IMR-90 (cell line): ENCODE measurements around the gene HIVEP1. TPM values are rescaled to one million over a fixed set of nuclear protein-coding genes. Genes with fewer than 3 reads are reported as not detected.

ENCODE experiments used
- ATAC-seq: fragments of 200-7000 bp; cut with Tn5 transposase; 2 replicates; pipeline ENCODE4 v1.9.1; 2020; ENCODE audit warnings: low read depth, mild to moderate bottlenecking, moderate library complexity
- BruUV-seq: library from RNA; stranded (reverse); fragments of 400-500 nt; replicated peaks from 2 replicates; lab custom pipeline; 2021; lab: Mats Ljungman, UMichigan
- CTCF ChIA-PET: fragments of 300-600 bp; formaldehyde crosslinking; extraction: SDS; loops from one replicate; lab custom pipeline; 2021; ENCODE audit warnings: antibody characterized with exemption; lab: Yijun Ruan, JAX
- POLR2A ChIA-PET: fragments of 300-600 bp; sonication (Branson Sonifier 250); formaldehyde crosslinking; loops from one replicate; lab custom pipeline; 2022; ENCODE audit warnings: antibody characterized with exemption; ENCODE audit not compliant: unreplicated experiment; lab: Charles Lee
- DNase-seq: peaks from one replicate; pipeline ENCODE4 v3.0.0; 2013
- H2AFZ ChIP-seq: replicated peaks from 2 replicates; pipeline ENCODE3; 2013; ENCODE audit warnings: low read length, mild to moderate bottlenecking; ENCODE audit not compliant: poor library complexity
- H2AK5ac ChIP-seq: 2 replicates; pipeline ENCODE4 v1.6.1; 2013; ENCODE audit warnings: low read depth, low read length, inconsistent platforms
- H2AK9ac ChIP-seq: replicated peaks from 2 replicates; pipeline ENCODE3; 2013; ENCODE audit warnings: mild to moderate bottlenecking, low read depth, low read length, moderate library complexity; ENCODE audit not compliant: poor library complexity
- H2BK120ac ChIP-seq: 2 replicates; pipeline ENCODE4 v1.6.1; 2013; ENCODE audit warnings: low read depth, low read length, inconsistent platforms
- H2BK15ac ChIP-seq: 3 replicates; pipeline ENCODE4 v1.6.1; 2013; ENCODE audit warnings: low read depth, low read length, inconsistent platforms
- H2BK20ac ChIP-seq: 2 replicates; pipeline ENCODE4 v1.6.1; 2013; ENCODE audit warnings: low read depth, mild to moderate bottlenecking, inconsistent platforms, low read length, moderate library complexity
- H2BK5ac ChIP-seq: 2 replicates; pipeline ENCODE4 v1.6.1; 2013; ENCODE audit warnings: mild to moderate bottlenecking, low read depth, low read length, inconsistent platforms; ENCODE audit not compliant: poor library complexity, severe bottlenecking
- H3K14ac ChIP-seq: replicated peaks from 2 replicates; pipeline ENCODE4 v1.6.1; 2013; ENCODE audit warnings: low read depth, low read length, inconsistent platforms
- H3K18ac ChIP-seq: 2 replicates; pipeline ENCODE4 v1.6.1; 2013; ENCODE audit warnings: low read depth, low read length, control low read depth
- H3K23ac ChIP-seq: 2 replicates; pipeline ENCODE4 v1.6.1; 2013; ENCODE audit warnings: low read depth, low read length, inconsistent platforms
- H3K27ac ChIP-seq: 2 replicates; pipeline ENCODE4 v1.5.1; 2013; ENCODE audit warnings: mild to moderate bottlenecking, control low read depth, low read length; ENCODE audit not compliant: insufficient read depth
- H3K27me3 ChIP-seq: 2 replicates; pipeline ENCODE4 v1.6.1; 2013; ENCODE audit warnings: low read length; ENCODE audit not compliant: control insufficient read depth, insufficient read depth
- H3K36me3 ChIP-seq: 2 replicates; pipeline ENCODE4 v1.6.1; 2013; ENCODE audit warnings: low read length, mixed read lengths; ENCODE audit not compliant: control insufficient read depth, insufficient read depth
- H3K4ac ChIP-seq: 2 replicates; pipeline ENCODE4 v1.6.1; 2013; ENCODE audit warnings: low read depth, low read length, inconsistent platforms
- H3K4me1 ChIP-seq: 2 replicates; pipeline ENCODE4 v1.6.1; 2013; ENCODE audit warnings: low read length, mixed read lengths; ENCODE audit not compliant: control insufficient read depth, insufficient read depth
- H3K4me2 ChIP-seq: 2 replicates; pipeline ENCODE4 v1.6.1; 2013; ENCODE audit warnings: low read depth, mild to moderate bottlenecking, control low read depth, low read length, moderate library complexity
- H3K4me3 ChIP-seq: 2 replicates; pipeline ENCODE4 v1.5.1; 2013; ENCODE audit warnings: low read depth, mild to moderate bottlenecking, control low read depth, low read length, moderate library complexity; ENCODE audit not compliant: insufficient read depth
- H3K56ac ChIP-seq: 2 replicates; pipeline ENCODE4 v1.6.1; 2013; ENCODE audit warnings: low read length, inconsistent platforms; ENCODE audit not compliant: insufficient read depth; ENCODE audit errors: extremely low read depth
- H3K79me1 ChIP-seq, 2 experiments: 2 replicates each; pipeline ENCODE4 v1.6.1; 2013; ENCODE audit warnings: low read length in 2 of 2, inconsistent platforms in 1 of 2, low read depth in 1 of 2
- H3K9ac ChIP-seq: 2 replicates; pipeline ENCODE4 v1.6.1; 2013; ENCODE audit warnings: low read depth, low read length, control low read depth
- H3K9me1 ChIP-seq: 2 replicates; pipeline ENCODE4 v1.6.1; 2013; ENCODE audit warnings: low read length, inconsistent platforms; ENCODE audit not compliant: insufficient read depth
- H3K9me3 ChIP-seq: 2 replicates; pipeline ENCODE4 v1.6.1; 2013; ENCODE audit warnings: low read length; ENCODE audit not compliant: control insufficient read depth, insufficient read depth
- H4K20me1 ChIP-seq: 2 replicates; pipeline ENCODE4 v1.6.1; 2013; ENCODE audit warnings: low read length, inconsistent platforms; ENCODE audit not compliant: insufficient read depth
- H4K5ac ChIP-seq: 2 replicates; pipeline ENCODE4 v1.6.1; 2013; ENCODE audit warnings: mild to moderate bottlenecking, low read depth, low read length, control low read depth
- H4K8ac ChIP-seq, 2 experiments: 2 replicates each; pipeline ENCODE4 v1.6.1; 2013; ENCODE audit warnings: low read depth in 2 of 2, low read length in 2 of 2, control low read depth in 1 of 2, inconsistent platforms in 1 of 2
- H4K91ac ChIP-seq: 2 replicates; pipeline ENCODE4 v1.6.1; 2013; ENCODE audit warnings: low read depth, low read length, inconsistent platforms; ENCODE audit not compliant: insufficient read depth
- BHLHE40 ChIP-seq: fragments of 150-350 bp; IDR thresholded peaks from 2 replicates; pipeline ENCODE4 v1.6.1; 2016; ENCODE audit warnings: mild to moderate bottlenecking, low read depth, low read length
- CEBPB ChIP-seq: IDR thresholded peaks from 2 replicates; pipeline ENCODE4 v1.6.1; 2012; ENCODE audit warnings: low read depth, low read length, improper control_type of control experiment
- CHD1 ChIP-seq: IDR thresholded peaks from 2 replicates; pipeline ENCODE4 v1.6.1; 2012; ENCODE audit warnings: low read depth, low read length, improper control_type of control experiment
- ELK1 ChIP-seq: fragments of 150-350 bp; IDR thresholded peaks from 2 replicates; pipeline ENCODE4 v1.6.1; 2016; ENCODE audit warnings: low read depth, mild to moderate bottlenecking, low read length, moderate library complexity, borderline replicate concordance
- FOS ChIP-seq: fragments of 150-350 bp; IDR thresholded peaks from 2 replicates; pipeline ENCODE4 v1.6.1; 2016; ENCODE audit warnings: low read depth, low read length
- MAFK ChIP-seq: IDR thresholded peaks from 2 replicates; pipeline ENCODE4 v1.6.1; 2012; ENCODE audit warnings: low read depth, low read length, improper control_type of control experiment
- MAZ ChIP-seq: IDR thresholded peaks from 2 replicates; pipeline ENCODE4 v1.6.1; 2012; ENCODE audit warnings: low read depth, mild to moderate bottlenecking, low read length, improper control_type of control experiment, moderate library complexity, borderline replicate concordance
- MXI1 ChIP-seq: IDR thresholded peaks from 2 replicates; pipeline ENCODE4 v1.6.1; 2012; ENCODE audit warnings: low read depth, mild to moderate bottlenecking, low read length, moderate library complexity, borderline replicate concordance
- RAD21 ChIP-seq: IDR thresholded peaks from 2 replicates; pipeline ENCODE4 v1.6.1; 2012; ENCODE audit warnings: low read length, improper control_type of control experiment
- RCOR1 ChIP-seq: IDR thresholded peaks from 2 replicates; pipeline ENCODE4 v1.6.1; 2012; ENCODE audit warnings: mild to moderate bottlenecking, low read length, improper control_type of control experiment; ENCODE audit not compliant: insufficient replicate concordance
- RFX5 ChIP-seq: IDR thresholded peaks from 2 replicates; pipeline ENCODE4 v1.8.0; 2012; ENCODE audit warnings: low read depth, mild to moderate bottlenecking, low read length, moderate library complexity
- SMC3 ChIP-seq: fragments of 150-350 bp; IDR thresholded peaks from 2 replicates; pipeline ENCODE4 v1.6.1; 2016; ENCODE audit warnings: low read depth, mild to moderate bottlenecking, antibody characterized with exemption, low read length, moderate library complexity
- USF2 ChIP-seq: fragments of 150-350 bp; IDR thresholded peaks from 2 replicates; pipeline ENCODE4 v1.6.1; 2017; ENCODE audit warnings: mild to moderate bottlenecking, antibody characterized with exemption, low read length, low read depth
- WGBS, 2 experiments: methylation state at CpG; one replicate each; pipeline versions ENCODE4 v1.1.5 to v1.1.7; 2013; ENCODE audit warnings: missing lambda C conversion rate in 2 of 2; ENCODE audit not compliant: insufficient read length in 1 of 2; ENCODE audit errors: extremely low coverage in 2 of 2; 5-methylcytosine and 5-hydroxymethylcytosine counted together
- dilution Hi-C: fragments of 300-500 bp; cut with HindIII; formaldehyde crosslinking; loops from one replicate; pipeline ENCODE4 v1.14.3; 2018; ENCODE audit warnings: low sequenced_read_pairs; ENCODE audit not compliant: unreplicated experiment
- in situ Hi-C: fragments of 300-500 bp; cut with MboI; formaldehyde crosslinking; loops from 3 replicates; pipeline ENCODE4 v1.14.3; 2019; ENCODE audit warnings: low sequenced_read_pairs, inconsistent platforms, mixed read lengths
- intact Hi-C: fragments of 100-400 bp; cut with micrococcal nuclease; formaldehyde crosslinking; loops from 2 replicates; pipeline ENCODE4 v1.10.0; 2022
- polyA plus RNA-seq, 3 experiments: library from polyadenylated mRNA; depleted of rRNA; stranded (reverse); fragments of >200 nt; gene quantifications; 2 replicates each; pipeline ENCODE4 v1.2.3, GENCODE V29; 2012; ENCODE audit warnings: low replicate concordance in 1 of 3
- total RNA-seq: library from RNA; depleted of rRNA; stranded (reverse); fragments of >200 nt; gene quantifications from 2 replicates; pipeline ENCODE4 v1.2.3, GENCODE V29; 2012
- TF ChIP-seq, protein P1 (sequence below): conservative IDR thresholded peaks from 2 replicates; pipeline ENCODE4 v1.5.1; 2012; ENCODE audit warnings: mild to moderate bottlenecking, low read depth, low read length, improper control_type of control experiment

Gene HIVEP1
- total and polyA plus RNA-seq, 2 of the 4 experiments (the other 2 are of a cell fraction) = 13.0 to 17.2 TPM

GRCh38 chr6:12001706-12002435, 10.2 kb upstream of the HIVEP1 start:
- H3K36me3 ChIP-seq = no peaks in the 10 kb centered on the region
- peaks cover 4% of the 10 kb centered on the region; the same call in 1 of the 2 replicates for H3K4me1 ChIP-seq
- TF ChIP-seq USF2 = no peak
- no peak for TF ChIP-seq CEBPB
- TF ChIP-seq SMC3 = no peak
- no peak for TF ChIP-seq FOS
- TF ChIP-seq, protein P1, sequence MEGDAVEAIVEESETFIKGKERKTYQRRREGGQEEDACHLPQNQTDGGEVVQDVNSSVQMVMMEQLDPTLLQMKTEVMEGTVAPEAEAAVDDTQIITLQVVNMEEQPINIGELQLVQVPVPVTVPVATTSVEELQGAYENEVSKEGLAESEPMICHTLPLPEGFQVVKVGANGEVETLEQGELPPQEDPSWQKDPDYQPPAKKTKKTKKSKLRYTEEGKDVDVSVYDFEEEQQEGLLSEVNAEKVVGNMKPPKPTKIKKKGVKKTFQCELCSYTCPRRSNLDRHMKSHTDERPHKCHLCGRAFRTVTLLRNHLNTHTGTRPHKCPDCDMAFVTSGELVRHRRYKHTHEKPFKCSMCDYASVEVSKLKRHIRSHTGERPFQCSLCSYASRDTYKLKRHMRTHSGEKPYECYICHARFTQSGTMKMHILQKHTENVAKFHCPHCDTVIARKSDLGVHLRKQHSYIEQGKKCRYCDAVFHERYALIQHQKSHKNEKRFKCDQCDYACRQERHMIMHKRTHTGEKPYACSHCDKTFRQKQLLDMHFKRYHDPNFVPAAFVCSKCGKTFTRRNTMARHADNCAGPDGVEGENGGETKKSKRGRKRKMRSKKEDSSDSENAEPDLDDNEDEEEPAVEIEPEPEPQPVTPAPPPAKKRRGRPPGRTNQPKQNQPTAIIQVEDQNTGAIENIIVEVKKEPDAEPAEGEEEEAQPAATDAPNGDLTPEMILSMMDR = no peak
- no peak for TF ChIP-seq MAFK
- TF ChIP-seq RCOR1 = no peak
- no peak for TF ChIP-seq MAZ
- TF ChIP-seq CHD1 = no peak
- TF ChIP-seq RAD21 = no peak
- TF ChIP-seq MXI1 = no peak
- TF ChIP-seq ELK1 = no peak
- TF ChIP-seq BHLHE40 = no peak
- no peak for TF ChIP-seq RFX5
- ChIA-PET POLR2A (no interaction called here), CTCF (interaction anchor here (0.6 kb wide), 1 partner anchor 102 kb away, joined by 4 read pairs; no protein-coding TSS in a partner anchor)
- H4K20me1 ChIP-seq = no peaks in the 10 kb centered on the region
- no peak overlapping the region for H3K56ac ChIP-seq
- no peak for ATAC-seq
- no peak overlapping the region for H3K23ac ChIP-seq
- no peak overlapping the region for H2AK9ac ChIP-seq
- no peak overlapping the region for H3K9ac ChIP-seq
- no peak overlapping the region for H2AK5ac ChIP-seq
- H2BK20ac ChIP-seq = no peak overlapping the region
- H3K27ac ChIP-seq = no peak overlapping the region
- H3K9me3 ChIP-seq = no peaks in the 10 kb centered on the region
- no peak overlapping the region for H2AFZ ChIP-seq
- in situ Hi-C loops = loop anchor here (10.0 kb wide), 1 partner anchor 297 kb away; no protein-coding TSS in a partner anchor
- dilution Hi-C loops = no loop called here
- H3K4me3 ChIP-seq = no peak overlapping the region
- H4K91ac ChIP-seq = no peak overlapping the region
- H3K79me1 ChIP-seq = no peaks in the 10 kb centered on the region
- no peak overlapping the region for H3K4ac ChIP-seq
- H2BK15ac ChIP-seq = no peak overlapping the region
- intact Hi-C loops = no loop called here
- no peaks in the 10 kb centered on the region for H3K9me1 ChIP-seq
- WGBS, 2 experiments = 83 to 100% methylated on average over 1 to 3 of the region's 6 CpGs
- H4K5ac ChIP-seq = no peak overlapping the region
- no peak overlapping the region for H3K14ac ChIP-seq
- no peak for DNase-seq
- H3K27me3 ChIP-seq = no peaks in the 10 kb centered on the region
- H4K8ac ChIP-seq = no peak overlapping the region
- H3K18ac ChIP-seq = no peak overlapping the region
- H2BK5ac ChIP-seq = no peak overlapping the region
- no peak overlapping the region for H3K4me2 ChIP-seq
- BruUV-seq = no TSS peak
- no peak overlapping the region for H2BK120ac ChIP-seq
